ENCODE data around the gene HERPUD2. TPM values are rescaled to one million over a fixed set of nuclear protein-coding genes. Genes with fewer than 3 reads are reported as not detected.

Gene HERPUD2
- total RNA-seq, 2 donors from 2014 or later, result 24.2 to 30.1 TPM

DNA sequence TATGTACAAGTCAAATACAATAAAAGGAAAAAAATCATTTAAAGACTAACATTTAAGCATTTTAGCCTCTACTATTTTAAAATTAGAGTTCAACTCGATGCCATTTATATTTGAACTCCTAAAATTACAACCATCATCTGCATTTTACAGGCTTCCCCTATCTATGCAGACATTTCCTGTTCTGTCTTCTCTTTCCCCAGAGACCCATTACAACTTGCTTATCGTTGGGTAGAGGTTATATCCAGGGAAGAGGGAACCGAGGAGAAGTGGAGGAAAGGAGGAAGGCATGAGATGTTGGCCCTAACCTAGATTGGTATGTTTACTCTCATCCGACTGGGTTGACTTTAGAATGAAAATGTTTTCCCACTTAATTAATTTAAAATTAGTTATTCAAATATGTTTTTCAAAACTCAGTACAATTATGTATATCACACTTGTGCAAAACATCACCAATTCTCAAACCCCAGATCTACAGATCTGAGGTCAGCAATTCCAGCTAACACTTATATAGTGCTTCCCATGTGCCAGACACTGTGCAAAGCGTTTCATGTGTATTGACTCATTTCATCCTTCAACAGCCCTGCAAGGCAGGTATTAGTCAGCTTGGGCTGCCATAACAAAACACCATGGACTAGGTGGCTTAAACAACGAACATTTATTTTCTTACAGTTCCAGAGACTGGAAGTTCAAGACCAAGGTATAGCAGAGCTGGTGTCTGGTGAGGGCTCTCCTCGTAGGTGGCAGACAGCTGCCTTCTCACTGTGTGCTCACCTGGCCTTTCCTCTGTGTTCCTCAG is 27.3 kb upstream of the HERPUD2 start:
- 91 to 93% methylated on average over 3 to 7 of the region's 7 CpGs for WGBS, 2 experiments (ENCODE audit: insufficient coverage in 1 of 2, insufficient read length in 1 of 2)
- no peak overlapping the region for H3K4me3 ChIP-seq (ENCODE audit: low read length)
- H3K9ac ChIP-seq (ENCODE audit: extremely low read depth, low read length, poor library complexity, severe bottlenecking), result no peak overlapping the region
- TF ChIP-seq, protein P1, sequence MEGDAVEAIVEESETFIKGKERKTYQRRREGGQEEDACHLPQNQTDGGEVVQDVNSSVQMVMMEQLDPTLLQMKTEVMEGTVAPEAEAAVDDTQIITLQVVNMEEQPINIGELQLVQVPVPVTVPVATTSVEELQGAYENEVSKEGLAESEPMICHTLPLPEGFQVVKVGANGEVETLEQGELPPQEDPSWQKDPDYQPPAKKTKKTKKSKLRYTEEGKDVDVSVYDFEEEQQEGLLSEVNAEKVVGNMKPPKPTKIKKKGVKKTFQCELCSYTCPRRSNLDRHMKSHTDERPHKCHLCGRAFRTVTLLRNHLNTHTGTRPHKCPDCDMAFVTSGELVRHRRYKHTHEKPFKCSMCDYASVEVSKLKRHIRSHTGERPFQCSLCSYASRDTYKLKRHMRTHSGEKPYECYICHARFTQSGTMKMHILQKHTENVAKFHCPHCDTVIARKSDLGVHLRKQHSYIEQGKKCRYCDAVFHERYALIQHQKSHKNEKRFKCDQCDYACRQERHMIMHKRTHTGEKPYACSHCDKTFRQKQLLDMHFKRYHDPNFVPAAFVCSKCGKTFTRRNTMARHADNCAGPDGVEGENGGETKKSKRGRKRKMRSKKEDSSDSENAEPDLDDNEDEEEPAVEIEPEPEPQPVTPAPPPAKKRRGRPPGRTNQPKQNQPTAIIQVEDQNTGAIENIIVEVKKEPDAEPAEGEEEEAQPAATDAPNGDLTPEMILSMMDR (conservative IDR thresholded peaks at IDR 0.05), result no peak
- no peak overlapping the region for H3K27ac ChIP-seq (ENCODE audit: low read depth, low read length)
- Mint-ChIP-seq H3K27me3 (ENCODE audit: insufficient read depth) (no peaks in the 10 kb centered on the region), H3K36me3 (ENCODE audit: low read depth) (no peaks in the 10 kb centered on the region), H3K4me3 (no peak overlapping the region), H3K9me3 (no peaks in the 10 kb centered on the region), H3K27ac (no peak overlapping the region), H3K4me1 (no peaks in the 10 kb centered on the region)
- no peaks in the 10 kb centered on the region for H3K36me3 ChIP-seq (ENCODE audit: control insufficient read depth, insufficient read depth, low read length)
- no peak for DNase-seq
- H3K4me1 ChIP-seq (ENCODE audit: control insufficient read depth, insufficient read depth, low read length), result no peaks in the 10 kb centered on the region
- H3K27me3 ChIP-seq (ENCODE audit: control insufficient read depth, insufficient read depth, low read length, poor library complexity, severe bottlenecking), result no peaks in the 10 kb centered on the region
- H3K9me3 ChIP-seq (ENCODE audit: control insufficient read depth, low read length), result no peaks in the 10 kb centered on the region

DNA sequence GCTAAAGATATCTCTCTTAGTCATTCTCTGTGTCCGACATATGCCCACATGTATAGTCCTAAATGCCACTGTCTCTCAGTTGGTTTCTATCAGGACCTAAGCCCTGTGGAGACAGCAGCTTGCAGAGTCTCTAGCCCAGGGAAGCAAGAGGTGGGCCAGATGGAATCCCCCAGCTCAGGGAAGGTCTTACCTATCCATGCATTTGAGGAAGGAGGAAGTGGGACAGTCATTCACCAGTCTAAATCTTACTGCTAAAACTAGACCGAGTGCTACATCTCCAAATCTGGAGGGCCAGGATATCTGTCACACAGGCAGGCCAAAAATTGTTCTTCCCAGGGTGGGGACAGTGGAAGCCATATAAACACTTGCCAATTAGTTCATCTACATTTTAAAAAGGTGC is 26.4 kb upstream of the HERPUD2 start:
- no peaks in the 10 kb centered on the region for H3K27me3 Mint-ChIP-seq (ENCODE audit: insufficient read depth)
- WGBS, 2 experiments (ENCODE audit: insufficient coverage in 1 of 2, insufficient read length in 1 of 2), result 91% methylated on average over 2 of the region's 2 CpGs
- no peaks in the 10 kb centered on the region for H3K36me3 ChIP-seq (ENCODE audit: control insufficient read depth, insufficient read depth, low read length)
- no peaks in the 10 kb centered on the region for H3K4me1 ChIP-seq (ENCODE audit: control insufficient read depth, insufficient read depth, low read length)
- no peak overlapping the region for H3K9ac ChIP-seq (ENCODE audit: extremely low read depth, low read length, poor library complexity, severe bottlenecking)
- no peaks in the 10 kb centered on the region for H3K9me3 ChIP-seq (ENCODE audit: control insufficient read depth, low read length)
- H3K9me3 Mint-ChIP-seq, result no peaks in the 10 kb centered on the region
- no peak overlapping the region for H3K4me3 ChIP-seq (ENCODE audit: low read length)
- H3K36me3 Mint-ChIP-seq (ENCODE audit: low read depth), result no peaks in the 10 kb centered on the region
- DNase-seq, result no peak
- no peak overlapping the region for H3K27ac ChIP-seq (ENCODE audit: low read depth, low read length)
- no peaks in the 10 kb centered on the region for H3K4me1 Mint-ChIP-seq
- H3K27me3 ChIP-seq (ENCODE audit: control insufficient read depth, insufficient read depth, low read length, poor library complexity, severe bottlenecking), result no peaks in the 10 kb centered on the region
- no peak overlapping the region for H3K4me3 Mint-ChIP-seq
- H3K27ac Mint-ChIP-seq, result no peak overlapping the region
- TF ChIP-seq, protein P1 (conservative IDR thresholded peaks at IDR 0.05), result no peak

DNA sequence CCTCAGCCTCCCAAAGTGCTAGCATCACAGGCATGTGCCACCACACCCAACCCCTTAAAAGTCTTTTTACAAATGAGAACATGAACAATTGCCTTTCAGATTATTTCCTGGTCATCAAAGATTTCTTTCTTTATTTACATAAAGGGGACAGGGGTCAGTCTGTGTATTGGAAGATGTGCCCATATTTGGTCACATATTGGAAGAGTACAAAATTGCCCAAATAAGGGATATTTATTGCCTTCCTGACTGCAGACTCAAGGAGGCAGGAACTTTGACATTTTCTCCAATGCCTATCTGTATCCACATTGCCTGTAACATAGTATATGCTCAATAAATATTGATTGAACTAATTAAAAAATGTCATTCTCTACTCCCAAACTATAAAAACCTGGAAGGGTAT is 25.9 kb upstream of the HERPUD2 start:
- Mint-ChIP-seq H3K4me1 (no peaks in the 10 kb centered on the region), H3K27ac (no peak overlapping the region), H3K9me3 (no peaks in the 10 kb centered on the region), H3K27me3 (ENCODE audit: insufficient read depth) (no peaks in the 10 kb centered on the region), H3K4me3 (no peak overlapping the region), H3K36me3 (ENCODE audit: low read depth) (no peaks in the 10 kb centered on the region)
- Histone ChIP-seq H3K36me3 (ENCODE audit: control insufficient read depth, insufficient read depth, low read length) (no peaks in the 10 kb centered on the region), H3K9me3 (ENCODE audit: control insufficient read depth, low read length) (no peaks in the 10 kb centered on the region), H3K4me1 (ENCODE audit: control insufficient read depth, insufficient read depth, low read length) (no peaks in the 10 kb centered on the region), H3K27ac (ENCODE audit: low read depth, low read length) (no peak overlapping the region), H3K4me3 (ENCODE audit: low read length) (no peak overlapping the region), H3K27me3 (ENCODE audit: control insufficient read depth, insufficient read depth, low read length, poor library complexity, severe bottlenecking) (no peaks in the 10 kb centered on the region), H3K9ac (ENCODE audit: extremely low read depth, low read length, poor library complexity, severe bottlenecking) (no peak overlapping the region)
- TF ChIP-seq, protein P1 (conservative IDR thresholded peaks at IDR 0.05), result no peak
- no peak for DNase-seq
